Spinal cord (tissue), 10 donors: ENCODE results near the gene CACNG3. TPM values are rescaled to one million over a fixed set of nuclear protein-coding genes. Genes with fewer than 3 reads are reported as not detected.
A peak's percentile ranks its signal among the peaks of the same experiment; 100 is the strongest.
"Not testable (repeated sequence)": the region's sequence is repeated elsewhere in the genome, so short reads cannot be mapped to it uniquely, and the experiment has no call there.

Source experiments
- DNase-seq, 6 donors: peaks; one replicate each; pipeline versions ENCODE4 v3.0.0 to v3.0.0-alpha.2; 2013 to 2015; ENCODE audit warnings: low spot score in 6 of 6, low read depth in 4 of 6
- H3K27ac ChIP-seq: one replicate; pipeline ENCODE4 v1.5.1; 2013; ENCODE audit warnings: low read depth, low read length, control low read depth
- H3K27me3 ChIP-seq: one replicate; pipeline ENCODE4 v1.6.1; 2013; ENCODE audit warnings: low read length; ENCODE audit not compliant: control insufficient read depth, insufficient read depth
- H3K36me3 ChIP-seq: one replicate; pipeline ENCODE4 v1.6.1; 2013; ENCODE audit warnings: low read length; ENCODE audit not compliant: control insufficient read depth, insufficient read depth
- H3K4me1 ChIP-seq: one replicate; pipeline ENCODE4 v1.6.1; 2013; ENCODE audit warnings: low read length; ENCODE audit not compliant: control insufficient read depth, insufficient read depth
- H3K4me3 ChIP-seq: one replicate; pipeline ENCODE4 v1.5.1; 2013; ENCODE audit warnings: low read depth, low read length, control low read depth
- H3K9me3 ChIP-seq: one replicate; pipeline ENCODE4 v1.6.1; 2013; ENCODE audit warnings: low read length; ENCODE audit not compliant: control insufficient read depth, insufficient read depth
- WGBS: methylation state at CpG from one replicate; pipeline ENCODE4 v1.1.5; 2013; ENCODE audit warnings: missing lambda C conversion rate; ENCODE audit not compliant: insufficient coverage; 5-methylcytosine and 5-hydroxymethylcytosine counted together
- polyA plus RNA-seq, 2 donors: library from polyadenylated mRNA; unstranded; fragments of 120-200 nt; gene quantifications; one replicate each; pipeline ENCODE4 v1.2.1, GENCODE V29; 2013; ENCODE audit not compliant: insufficient read length in 2 of 2
- total RNA-seq, 2 donors: library from RNA; depleted of rRNA in 1 of 2; stranded (reverse); fragments of 120-200 nt in 1 of 2; fragments of >200 nt in 1 of 2; gene quantifications; one replicate each; pipeline versions ENCODE4 v1.2.3 to v1.2.4, GENCODE V29; 2013 to 2014
- donor health status: healthy.

The CACNG3 gene
- total and polyA plus RNA-seq, 4 donors = 1.9 to 21.1 (median 11.0) TPM

- Histone ChIP-seq H3K9me3 (no peaks in the 10 kb centered on the region), H3K27ac (no peak overlapping the region), H3K4me3 (no peak overlapping the region), H3K4me1 (no peaks in the 10 kb centered on the region), H3K36me3 (no peaks in the 10 kb centered on the region), H3K27me3 (peaks cover 2% of the 10 kb centered on the region)
- no peak for DNase-seq
- WGBS = 64% methylated on average over 5 of the region's 5 CpGs
Observed at GRCh38 chr16:24319126-24319814, 63.1 kb downstream of the CACNG3 start.

DNA sequence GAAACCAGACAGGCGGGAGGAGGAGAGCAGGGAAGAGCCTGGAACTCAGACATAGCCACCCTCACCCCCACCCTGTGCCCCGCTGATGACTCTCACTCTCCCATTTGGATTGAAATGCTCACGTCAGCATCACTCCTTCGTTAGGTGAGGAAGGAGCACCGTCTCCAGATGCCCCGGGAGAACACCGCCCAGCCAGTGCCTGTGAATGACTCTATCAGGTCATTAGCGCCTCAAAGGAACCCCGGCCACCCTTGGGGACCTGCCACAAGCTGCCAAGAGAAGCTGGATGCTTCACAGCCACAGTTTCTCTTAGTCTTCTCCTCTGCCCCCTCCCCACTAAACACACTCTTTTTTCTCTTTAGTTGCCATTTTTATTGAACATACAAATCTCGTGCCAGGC lies 66.0 kb downstream of the CACNG3 start:
- Histone ChIP-seq H3K27ac (no peak overlapping the region), H3K9me3 (no peaks in the 10 kb centered on the region), H3K36me3 (no peaks in the 10 kb centered on the region), H3K4me1 (no peaks in the 10 kb centered on the region), H3K4me3 (no peak overlapping the region), H3K27me3 (peaks cover 2% of the 10 kb centered on the region)
- 47% methylated on average over 9 of the region's 10 CpGs for WGBS
- DNase-seq = peak in 1 of 6 donors; percentile 21

- Histone ChIP-seq H3K27me3 (peaks cover 2% of the 10 kb centered on the region), H3K9me3 (no peaks in the 10 kb centered on the region), H3K4me3 (no peak overlapping the region), H3K27ac (no peak overlapping the region), H3K4me1 (peaks cover 7% of the 10 kb centered on the region), H3K36me3 (no peaks in the 10 kb centered on the region)
- DNase-seq = peak in 3 of 6 donors; percentile 7 to 84 (median 27)
- 64% methylated on average over 1 of the region's 1 CpG for WGBS
Observed at GRCh38 chr16:24324421-24324820, 68.3 kb downstream of the CACNG3 start.

- Histone ChIP-seq H3K27ac (no peak overlapping the region), H3K36me3 (no peaks in the 10 kb centered on the region), H3K27me3 (no peaks in the 10 kb centered on the region), H3K4me3 (no peak overlapping the region), H3K4me1 (peaks cover 7% of the 10 kb centered on the region), H3K9me3 (no peaks in the 10 kb centered on the region)
- peak in 2 of 6 donors; percentile 25 to 81 for DNase-seq
- WGBS = 52% methylated on average over 9 of the region's 14 CpGs
Observed at GRCh38 chr16:24328835-24329452, 72.8 kb downstream of the CACNG3 start.

GRCh38 chr16:24332178-24332577 lies 76.0 kb downstream of the CACNG3 start:
- no peaks in the 10 kb centered on the region for H3K36me3 ChIP-seq
- no peaks in the 10 kb centered on the region for H3K9me3 ChIP-seq
- 100% methylated on average over 1 of the region's 3 CpGs for WGBS
- no peak overlapping the region for H3K4me3 ChIP-seq
- DNase-seq = no peak
- no peak overlapping the region for H3K27ac ChIP-seq
- no peaks in the 10 kb centered on the region for H3K27me3 ChIP-seq
- peaks cover 7% of the 10 kb centered on the region for H3K4me1 ChIP-seq

DNA sequence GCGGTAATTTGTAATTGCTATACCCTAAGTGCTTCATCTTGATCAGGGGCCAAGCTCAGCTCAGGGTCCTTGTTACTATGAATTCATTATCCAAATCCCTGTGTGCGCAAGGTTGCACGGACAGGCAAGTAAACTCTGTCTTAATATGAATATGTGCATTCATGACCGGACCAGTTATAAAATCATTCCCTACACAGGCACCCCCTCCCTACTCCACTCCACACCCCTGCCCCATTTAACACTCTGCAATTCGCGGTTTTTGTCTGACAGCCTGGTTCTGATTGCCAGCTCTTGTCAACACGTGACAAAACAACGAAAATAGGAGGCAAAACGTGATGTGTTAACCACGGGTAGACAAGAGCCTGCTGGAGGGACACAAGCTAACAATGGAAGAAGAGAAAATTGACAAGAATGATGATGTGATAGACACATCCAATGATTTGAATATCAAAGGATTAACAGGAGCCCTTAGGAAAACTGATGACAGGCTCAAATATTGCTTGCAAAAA lies 76.5 kb downstream of the CACNG3 start:
- Histone ChIP-seq H3K27me3 (no peaks in the 10 kb centered on the region), H3K4me1 (peaks cover 7% of the 10 kb centered on the region), H3K4me3 (no peak overlapping the region), H3K9me3 (no peaks in the 10 kb centered on the region), H3K27ac (no peak overlapping the region), H3K36me3 (no peaks in the 10 kb centered on the region)
- DNase-seq = peak in 1 of 6 donors; percentile 61
- 62% methylated on average over 6 of the region's 10 CpGs for WGBS

DNA sequence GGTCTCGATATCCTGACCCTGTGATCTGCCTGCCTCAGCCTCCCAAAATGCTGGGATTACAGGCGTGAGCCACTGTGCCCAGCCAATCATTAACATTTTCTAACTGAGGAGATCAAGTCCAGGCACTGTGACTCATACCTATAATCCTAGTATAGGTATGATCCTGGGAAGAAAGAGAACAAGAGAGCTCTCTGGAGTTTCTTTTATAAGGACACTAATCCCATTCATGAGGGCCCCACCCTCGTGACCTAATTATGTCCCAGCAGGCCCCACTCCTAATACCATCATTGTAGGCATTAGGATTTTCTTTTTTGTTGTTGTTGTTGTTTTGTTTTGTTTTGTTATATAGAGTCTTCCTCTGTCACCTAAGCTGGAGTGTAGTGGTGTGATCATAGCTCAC lies 80.4 kb downstream of the CACNG3 start:
- Histone ChIP-seq H3K27me3 (no peaks in the 10 kb centered on the region), H3K9me3 (no peaks in the 10 kb centered on the region), H3K4me3 (no peak overlapping the region), H3K4me1 (no peaks in the 10 kb centered on the region), H3K36me3 (no peaks in the 10 kb centered on the region), H3K27ac (no peak overlapping the region)
- DNase-seq = no peak
- WGBS = 100% methylated on average over 2 of the region's 3 CpGs

- H3K9me3 ChIP-seq = no peaks in the 10 kb centered on the region
- H3K27ac ChIP-seq = no peak overlapping the region
- DNase-seq = no peak
- no peaks in the 10 kb centered on the region for H3K27me3 ChIP-seq
- H3K4me1 ChIP-seq = no peaks in the 10 kb centered on the region
- H3K4me3 ChIP-seq = no peak overlapping the region
- whole genome bisulfite sequencing = 93% methylated on average over 3 of the region's 4 CpGs
- no peaks in the 10 kb centered on the region for H3K36me3 ChIP-seq
Observed at GRCh38 chr16:24337013-24337412, 80.9 kb downstream of the CACNG3 start.

GRCh38 chr16:24343829-24344228 lies 87.7 kb downstream of the CACNG3 start:
- not testable (repeated sequence) for H3K27me3 ChIP-seq, H3K4me1 ChIP-seq, DNase-seq, H3K36me3 ChIP-seq, H3K27ac ChIP-seq, H3K4me3 ChIP-seq, H3K9me3 ChIP-seq
- WGBS = 96% methylated on average over 4 of the region's 11 CpGs

DNA sequence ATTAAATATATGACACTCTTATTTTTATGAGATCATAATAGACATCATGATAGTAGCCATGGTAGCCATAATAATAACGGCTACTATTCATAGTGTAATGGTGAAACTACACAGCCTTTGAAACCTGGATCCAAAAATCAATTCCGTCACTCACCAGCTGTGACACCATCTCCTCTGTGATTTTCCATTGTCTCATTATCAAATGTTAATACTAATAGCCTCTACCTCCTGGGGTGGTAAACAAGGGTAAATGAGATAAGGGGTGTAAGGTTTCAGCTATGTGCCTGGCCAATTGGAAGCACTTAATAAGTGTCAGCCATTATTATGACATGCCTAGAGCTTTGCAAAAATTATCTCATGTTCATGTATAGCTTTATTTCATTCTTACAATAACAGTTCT lies 88.6 kb downstream of the CACNG3 start:
- Histone ChIP-seq H3K4me1 (no peaks in the 10 kb centered on the region), H3K9me3 (no peaks in the 10 kb centered on the region), H3K27ac (no peak overlapping the region), H3K36me3 (no peaks in the 10 kb centered on the region), H3K27me3 (no peaks in the 10 kb centered on the region), H3K4me3 (no peak overlapping the region)
- DNase-seq = peak in 1 of 6 donors; percentile 55
- WGBS = no CpG with 5 or more reads among the region's 2 CpGs
